ENCODE data around the gene SLC16A5.

GRCh38 chr17:75142236-75142971 is 54.6 kb downstream of the SLC16A5 start:
- TF ChIP-seq, protein P1, sequence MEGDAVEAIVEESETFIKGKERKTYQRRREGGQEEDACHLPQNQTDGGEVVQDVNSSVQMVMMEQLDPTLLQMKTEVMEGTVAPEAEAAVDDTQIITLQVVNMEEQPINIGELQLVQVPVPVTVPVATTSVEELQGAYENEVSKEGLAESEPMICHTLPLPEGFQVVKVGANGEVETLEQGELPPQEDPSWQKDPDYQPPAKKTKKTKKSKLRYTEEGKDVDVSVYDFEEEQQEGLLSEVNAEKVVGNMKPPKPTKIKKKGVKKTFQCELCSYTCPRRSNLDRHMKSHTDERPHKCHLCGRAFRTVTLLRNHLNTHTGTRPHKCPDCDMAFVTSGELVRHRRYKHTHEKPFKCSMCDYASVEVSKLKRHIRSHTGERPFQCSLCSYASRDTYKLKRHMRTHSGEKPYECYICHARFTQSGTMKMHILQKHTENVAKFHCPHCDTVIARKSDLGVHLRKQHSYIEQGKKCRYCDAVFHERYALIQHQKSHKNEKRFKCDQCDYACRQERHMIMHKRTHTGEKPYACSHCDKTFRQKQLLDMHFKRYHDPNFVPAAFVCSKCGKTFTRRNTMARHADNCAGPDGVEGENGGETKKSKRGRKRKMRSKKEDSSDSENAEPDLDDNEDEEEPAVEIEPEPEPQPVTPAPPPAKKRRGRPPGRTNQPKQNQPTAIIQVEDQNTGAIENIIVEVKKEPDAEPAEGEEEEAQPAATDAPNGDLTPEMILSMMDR (IDR thresholded peaks at IDR 0.05; ENCODE audit: borderline replicate concordance, extremely low read depth, low read length, poor library complexity, severe bottlenecking), result no peak
- no peak for TF ChIP-seq EZH2 (IDR thresholded peaks at IDR 0.05; ENCODE audit: borderline replicate concordance, low read depth, low read length, severe bottlenecking)

Measured in DND-41 (cell line).